HG02840 (cell line): ENCODE data around the gene ASCL2.
"Not testable (repeated sequence)": the region's sequence is repeated elsewhere in the genome, so short reads cannot be mapped to it uniquely, and the experiment has no call there.

ENCODE experiments used
- ATAC-seq: cut with Tn5 transposase; IDR thresholded peaks from one replicate; pipeline ENCODE4 v1.9.1; 2021; ENCODE audit warnings: mild to moderate bottlenecking, moderate library complexity, moderate number of reproducible peaks; ENCODE audit not compliant: unreplicated experiment, low FRiP score

The ASCL2 gene

GRCh38 chr11:2237457-2238238 lies 32.7 kb downstream of the ASCL2 start:
- no peak for ATAC-seq

DNA sequence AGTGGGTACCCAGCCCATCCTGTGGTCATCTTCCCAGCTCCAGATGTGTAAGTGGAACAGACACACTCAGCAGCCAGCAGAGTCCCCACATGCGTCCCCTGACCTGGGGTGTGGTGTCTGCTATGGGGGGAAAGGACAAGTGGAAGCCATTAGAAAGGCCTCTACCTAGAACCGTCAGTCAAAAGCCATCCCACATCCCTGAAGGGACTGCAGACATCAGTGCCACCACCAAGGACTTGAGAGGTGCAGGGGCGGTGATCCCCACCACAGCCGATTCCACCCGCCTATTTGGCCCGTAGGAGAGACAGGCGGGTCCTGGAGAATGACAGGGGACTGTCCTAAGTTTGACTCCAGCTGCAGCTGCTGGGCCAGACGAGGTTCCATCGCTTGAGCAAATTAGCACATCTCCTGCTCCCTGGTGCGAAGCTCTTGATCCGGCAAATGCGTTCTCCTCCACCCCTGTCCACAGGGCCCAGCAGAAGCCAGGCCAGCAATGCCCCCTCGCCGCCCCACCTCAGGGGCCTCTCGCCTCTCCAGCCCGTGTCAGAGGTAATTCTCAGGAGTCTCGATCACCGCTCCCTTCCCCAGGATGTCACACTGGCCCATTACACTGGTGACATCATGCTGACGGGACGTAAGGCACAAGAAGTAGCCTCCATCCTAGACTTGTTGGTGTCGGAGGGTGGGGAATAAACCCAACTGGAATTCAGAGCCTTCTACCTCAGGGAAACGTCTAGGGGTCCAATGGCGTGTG lies 33.8 kb downstream of the ASCL2 start:
- not testable (repeated sequence) for ATAC-seq

DNA sequence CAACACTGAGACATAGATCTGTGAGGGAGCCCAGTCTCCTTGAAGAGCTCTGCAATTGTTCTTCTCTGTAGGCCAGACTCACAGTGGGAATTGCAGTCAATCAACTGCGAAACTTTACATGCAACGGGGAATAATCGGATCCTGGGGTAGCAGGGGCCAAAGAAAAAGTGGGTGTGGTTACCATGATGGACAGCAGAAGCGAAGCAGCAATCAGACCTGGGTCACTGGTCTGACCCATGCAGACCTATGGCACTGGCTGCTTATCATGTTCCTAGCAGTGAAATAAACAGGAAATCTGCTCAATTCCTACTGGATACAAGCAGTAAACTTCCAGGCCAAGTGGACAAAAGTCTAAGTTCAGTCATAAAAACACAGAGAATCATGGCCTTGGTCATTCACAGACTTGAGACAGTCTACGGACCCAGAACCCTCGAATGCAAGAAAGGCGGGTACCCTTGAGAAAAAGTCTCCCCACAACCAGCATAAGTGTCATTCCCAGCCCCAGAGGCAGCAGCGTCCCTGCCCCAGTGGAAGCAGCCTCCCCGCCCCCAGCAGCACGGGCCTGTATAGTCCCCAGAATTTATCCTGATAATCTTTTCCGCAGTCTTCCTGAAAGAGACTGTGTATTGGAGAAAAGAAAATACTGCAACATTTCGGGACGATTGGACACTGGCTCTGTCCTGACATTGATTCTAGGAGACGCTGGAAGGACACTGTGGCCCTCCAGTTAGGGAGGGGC lies 34.6 kb downstream of the ASCL2 start:
- no peak for ATAC-seq

DNA sequence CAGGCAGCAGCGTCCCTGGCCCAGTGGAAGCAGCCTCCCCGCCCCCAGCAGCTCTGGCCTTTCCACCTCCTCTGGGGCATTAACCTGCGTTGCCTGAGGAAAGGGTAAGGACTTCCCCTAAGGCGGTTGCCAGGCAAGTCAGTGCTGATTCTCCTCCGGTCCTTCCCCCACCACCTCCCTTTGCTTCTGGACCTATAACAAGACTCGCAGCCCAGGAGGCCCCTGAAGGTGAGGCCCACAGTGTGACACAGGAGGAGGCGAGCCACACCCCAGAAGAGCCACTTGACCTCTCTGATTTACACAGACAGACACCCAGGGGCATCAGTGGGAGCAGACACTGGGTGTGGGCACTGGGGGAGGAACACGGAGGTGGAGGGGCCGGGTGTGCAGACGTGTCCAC lies 35.4 kb downstream of the ASCL2 start:
- no peak for ATAC-seq

DNA sequence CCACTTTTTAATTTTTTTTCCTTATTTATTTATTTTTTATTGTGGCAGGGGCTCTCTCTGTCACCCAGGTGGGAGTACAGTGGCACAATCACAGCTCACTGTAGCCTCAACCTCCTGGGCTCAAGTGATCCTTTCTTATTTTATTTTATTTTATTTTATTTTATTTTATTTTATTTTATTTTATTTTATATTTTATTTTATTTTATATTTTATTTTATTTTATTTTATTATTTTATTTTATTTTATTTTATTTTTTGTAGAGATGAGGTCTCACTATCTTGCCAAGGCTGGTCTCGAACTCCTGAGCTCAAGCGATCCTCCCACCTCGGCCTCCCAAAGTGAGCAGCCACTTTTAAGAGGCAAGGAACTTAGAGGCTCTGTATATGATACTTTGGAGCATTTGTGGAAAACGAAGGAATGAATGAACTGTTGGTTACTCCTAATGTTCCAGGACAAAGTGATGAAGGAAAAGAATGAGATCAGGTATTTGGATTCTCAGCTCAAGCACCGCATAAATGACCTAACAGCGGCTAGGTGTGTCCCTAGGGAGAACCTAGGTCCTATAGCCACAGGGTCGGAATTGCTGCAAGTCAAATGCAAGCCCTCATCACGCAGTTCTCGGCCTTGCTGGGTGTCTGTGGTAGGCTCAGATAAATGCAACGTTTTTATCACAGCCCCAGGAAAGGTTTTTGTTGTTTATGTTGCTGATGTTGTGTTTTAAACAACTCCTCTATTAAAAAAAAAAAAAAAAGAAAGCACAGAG lies 36.5 kb downstream of the ASCL2 start:
- no peak for ATAC-seq

GRCh38 chr11:2229713-2230297 lies 40.6 kb downstream of the ASCL2 start:
- ATAC-seq, result no peak

DNA sequence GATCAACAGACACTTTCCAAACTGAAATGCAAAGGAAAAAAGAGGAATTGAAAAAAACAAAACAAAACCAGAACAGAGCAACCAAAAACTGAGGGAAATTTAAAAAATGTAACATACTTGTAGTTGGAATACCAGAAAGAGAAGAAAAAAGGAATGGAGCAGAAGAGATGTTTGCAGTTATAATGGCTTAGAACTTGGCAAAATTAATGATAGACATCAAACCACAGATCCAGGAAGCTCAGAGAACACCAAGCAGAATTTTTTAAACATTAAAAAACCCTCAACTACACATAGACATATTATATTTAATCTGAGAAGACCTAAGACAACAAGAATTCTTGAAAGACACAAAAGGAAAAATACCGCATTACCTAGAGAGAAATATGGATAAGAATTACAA lies 46.1 kb downstream of the ASCL2 start:
- ATAC-seq, result no peak

- no peak for ATAC-seq
Observed at GRCh38 chr11:2223153-2223794, 47.1 kb downstream of the ASCL2 start.

DNA sequence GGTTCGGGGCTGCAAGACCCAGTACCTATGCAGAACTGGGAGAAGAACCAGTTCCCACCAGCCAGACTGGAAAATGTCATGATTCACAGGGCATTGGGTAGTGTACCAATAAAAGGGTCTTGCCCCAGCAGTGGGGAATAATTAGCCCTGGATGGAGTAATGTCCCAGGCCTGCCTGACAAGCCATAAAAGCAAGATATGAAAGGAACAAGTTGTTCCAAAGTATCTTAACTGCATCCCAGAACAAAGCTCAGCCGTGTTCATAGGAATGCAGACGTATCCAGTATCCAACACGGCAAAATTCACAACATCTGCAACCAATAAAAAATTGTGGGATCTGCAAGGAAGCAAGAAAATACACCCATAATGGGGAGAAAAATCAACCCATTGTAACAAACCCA lies 47.9 kb downstream of the ASCL2 start:
- no peak for ATAC-seq

DNA sequence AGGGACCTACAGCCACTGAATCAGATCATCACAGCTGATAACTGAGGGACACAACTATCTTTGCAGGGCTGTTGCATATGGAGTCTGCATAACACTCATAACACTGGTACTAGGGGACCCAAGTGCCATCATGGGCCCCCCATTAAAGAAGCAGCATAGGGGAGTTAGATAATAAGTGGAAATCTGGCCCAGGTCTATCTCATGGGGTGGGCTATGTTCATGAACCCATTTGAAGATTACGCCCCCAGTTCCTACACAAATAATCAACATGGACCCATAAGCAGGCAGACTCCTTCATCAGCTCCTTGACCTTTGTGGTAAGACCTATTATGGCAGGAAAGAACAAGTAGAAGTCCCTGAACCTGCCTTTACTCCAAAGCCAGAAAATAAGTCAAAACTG lies 48.8 kb downstream of the ASCL2 start:
- ATAC-seq, result no peak

GRCh38 chr11:2221024-2221423 lies 49.4 kb downstream of the ASCL2 start:
- ATAC-seq, result no peak

- ATAC-seq, result no peak
Observed at GRCh38 chr11:2220173-2220771, 50.1 kb downstream of the ASCL2 start.

DNA sequence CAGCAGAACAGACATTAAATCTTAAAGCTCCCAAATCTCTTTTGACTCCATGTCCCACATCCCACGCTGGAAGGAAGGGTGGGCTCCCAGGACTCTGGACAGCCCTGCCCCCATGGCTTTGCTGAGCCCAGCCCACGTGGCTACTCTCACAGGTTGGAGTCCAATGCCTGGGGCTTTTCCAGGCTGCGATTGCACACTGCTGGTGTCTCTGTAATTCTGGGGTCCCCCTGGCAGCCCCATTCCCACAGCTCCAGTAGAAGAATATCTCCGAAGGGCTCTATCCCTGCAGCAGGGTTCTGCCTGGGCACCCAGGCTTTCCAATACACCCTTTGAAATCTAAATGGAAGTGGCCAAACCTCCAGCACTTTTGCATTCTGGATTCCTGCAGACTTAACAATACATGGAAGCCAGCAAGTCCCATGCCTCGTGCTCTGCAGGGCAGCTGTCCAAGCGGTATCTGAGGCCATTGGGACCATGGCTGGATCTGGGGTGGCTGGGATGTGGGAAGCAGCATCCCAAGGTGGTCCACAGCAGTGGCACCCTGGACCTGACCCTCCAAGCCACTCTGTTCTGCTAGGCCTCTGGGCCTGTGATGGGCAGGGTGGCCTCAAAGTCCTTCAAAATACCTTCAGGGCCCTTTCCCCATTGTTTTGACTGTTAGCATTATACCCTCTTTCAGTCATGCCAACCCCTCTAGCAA lies 50.9 kb downstream of the ASCL2 start:
- ATAC-seq, result no peak
